GM12892 (cell line): ENCODE data around the gene PSMB1.

ENCODE experiments used
- POLR2A ChIP-seq: IDR thresholded peaks from 2 replicates; pipeline ENCODE4 v1.6.1; 2011; ENCODE audit warnings: low read depth, low read length, control low read depth
- POLR2AphosphoS5 ChIP-seq: IDR thresholded peaks from 2 replicates; pipeline ENCODE4 v1.6.1; 2011; ENCODE audit warnings: low read depth, low read length, control low read depth
- TAF1 ChIP-seq: IDR thresholded peaks from 2 replicates; pipeline ENCODE4 v1.6.1; 2011; ENCODE audit warnings: low read depth, mild to moderate bottlenecking, control low read depth, low read length, borderline replicate concordance

- TF ChIP-seq POLR2A (no peak), TAF1 (no peak), POLR2AphosphoS5 (peak; percentile 65; the same call in 1 of the 2 replicates)
Measured at GRCh38 chr6:170533792-170534191, 19.3 kb downstream of the PSMB1 start.
